DLD1 (cell line): ENCODE data around the gene PRICKLE1.
"Not testable (repeated sequence)": the region's sequence is repeated elsewhere in the genome, so short reads cannot be mapped to it uniquely, and the experiment has no call there.

Experiments
- in situ Hi-C: cut with HindIII; loops from 2 replicates; pipeline ENCODE4 v1.10.0; 2017; ENCODE audit warnings: low sequenced_read_pairs

Gene PRICKLE1

GRCh38 chr12:42560977-42561376 is 28.6 kb downstream of the PRICKLE1 start:
- in situ Hi-C loops = no loop called here

DNA sequence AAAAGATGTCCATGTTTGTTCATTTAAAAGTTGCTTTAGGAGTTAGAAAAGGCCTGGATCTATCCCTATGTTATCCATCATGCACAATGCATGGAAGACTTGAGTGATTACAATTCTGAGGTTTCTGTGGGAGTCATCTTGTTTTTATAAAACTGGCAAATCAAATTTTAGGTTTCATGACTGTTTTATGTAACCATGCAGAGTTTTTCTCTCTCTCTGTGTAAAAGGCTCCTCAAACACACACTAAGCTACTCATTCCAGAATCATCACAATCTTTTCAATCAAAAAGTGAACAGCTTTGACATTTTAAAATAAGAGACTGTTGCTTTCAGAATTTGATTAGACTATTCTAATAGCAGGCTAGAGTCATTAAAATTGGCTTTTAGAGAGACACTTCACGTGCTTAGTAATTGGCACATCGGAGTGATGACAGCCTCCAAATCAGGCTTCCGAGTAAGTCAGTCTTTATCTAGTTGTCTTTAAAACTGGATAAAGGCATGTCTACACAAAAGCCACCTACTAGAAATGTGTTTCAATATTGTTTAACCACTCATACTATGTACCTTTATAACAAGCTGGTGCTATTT is 31.9 kb downstream of the PRICKLE1 start:
- in situ Hi-C loops = no loop called here

GRCh38 chr12:42556917-42557316 is 32.6 kb downstream of the PRICKLE1 start:
- in situ Hi-C loops = no loop called here

GRCh38 chr12:42552822-42553221 is 36.7 kb downstream of the PRICKLE1 start:
- in situ Hi-C loops = no loop called here

DNA sequence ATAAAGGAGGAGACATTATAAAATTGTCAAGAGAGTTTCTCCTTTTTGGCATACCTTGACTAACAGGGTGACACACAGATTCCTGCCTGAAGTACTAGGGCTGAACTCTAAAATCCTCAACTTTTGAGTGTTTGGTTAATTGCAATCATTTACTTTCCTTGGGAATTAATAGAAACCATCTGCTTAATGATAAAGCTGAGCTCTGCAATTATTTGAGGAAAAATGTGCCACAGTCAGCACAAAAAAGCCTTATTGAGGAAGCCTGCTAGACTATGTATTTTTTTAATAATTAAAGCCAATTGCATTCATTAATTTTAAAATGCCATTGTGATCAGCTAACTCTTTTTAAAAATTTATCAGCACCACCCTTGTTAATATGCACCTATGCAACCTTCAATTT is 38.7 kb downstream of the PRICKLE1 start:
- in situ Hi-C loops = no loop called here

DNA sequence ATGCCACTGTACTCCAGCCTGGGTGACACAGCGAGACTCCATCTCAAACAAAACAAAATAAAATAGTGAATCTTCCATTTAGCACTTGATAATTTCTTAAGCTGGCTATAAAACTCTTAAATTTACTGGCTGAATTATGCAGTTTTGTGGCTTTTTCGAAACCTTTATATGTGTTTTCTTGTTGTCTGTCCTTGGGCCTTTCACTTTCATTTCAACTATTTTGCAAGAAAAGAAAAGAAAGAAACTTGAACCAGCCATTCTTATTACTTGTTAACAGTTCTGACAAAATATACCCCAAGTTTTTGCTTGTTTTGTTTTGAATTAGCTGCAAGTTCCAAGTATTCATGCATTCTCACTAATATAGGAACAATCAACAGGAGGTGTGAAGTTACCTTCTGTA is 42.8 kb downstream of the PRICKLE1 start:
- in situ Hi-C loops = no loop called here

- in situ Hi-C loops = no loop called here
Observed at GRCh38 chr12:42541965-42542364, 47.6 kb downstream of the PRICKLE1 start.

DNA sequence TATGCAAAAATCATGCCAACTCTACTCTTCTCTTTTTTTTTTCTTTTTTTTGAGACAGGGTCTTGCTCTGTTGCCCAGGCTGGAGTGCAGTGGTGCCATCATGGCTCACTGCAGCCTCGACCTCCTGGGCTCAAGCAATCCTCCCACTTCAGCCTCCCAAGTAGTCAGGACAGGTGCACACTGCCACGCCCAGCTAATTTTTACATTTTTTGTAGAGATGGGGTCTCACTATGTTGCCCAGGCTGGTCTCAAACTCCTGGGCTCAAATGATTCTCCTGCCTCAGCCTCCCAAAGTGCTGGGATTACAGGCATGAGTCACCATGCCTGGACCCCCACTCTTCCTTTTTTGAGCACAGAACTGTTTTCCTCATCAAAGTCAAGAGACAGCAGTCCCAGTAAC is 48.2 kb downstream of the PRICKLE1 start:
- in situ Hi-C loops = not testable (repeated sequence)

DNA sequence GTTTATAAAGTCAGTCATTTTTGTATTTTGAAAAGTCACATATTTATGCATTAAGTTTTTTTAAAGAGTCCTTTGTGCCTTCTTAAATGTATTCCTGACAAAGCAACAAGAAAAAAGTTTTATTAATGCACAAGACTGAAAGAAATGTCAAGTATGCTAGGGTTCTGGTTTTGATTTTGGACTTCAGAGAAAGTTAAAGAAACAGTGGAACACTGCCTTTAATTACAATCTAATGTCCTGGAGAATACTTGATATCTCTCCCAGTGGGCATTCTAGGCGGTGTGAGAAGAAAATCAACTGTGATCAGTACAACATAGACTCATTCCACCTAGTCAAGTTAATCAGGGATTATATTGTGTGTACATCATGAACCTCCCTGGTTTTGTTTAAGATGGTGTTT is 49.9 kb downstream of the PRICKLE1 start:
- in situ Hi-C loops = no loop called here

GRCh38 chr12:42538203-42538602 is 51.3 kb downstream of the PRICKLE1 start:
- in situ Hi-C loops = no loop called here

GRCh38 chr12:42534184-42534838 is 55.2 kb downstream of the PRICKLE1 start:
- in situ Hi-C loops = no loop called here

GRCh38 chr12:42530284-42530683 is 59.3 kb downstream of the PRICKLE1 start:
- in situ Hi-C loops = no loop called here

- in situ Hi-C loops = no loop called here
Observed at GRCh38 chr12:42525444-42525843, 64.1 kb downstream of the PRICKLE1 start.

GRCh38 chr12:42524716-42525115 is 64.8 kb downstream of the PRICKLE1 start:
- in situ Hi-C loops = no loop called here

DNA sequence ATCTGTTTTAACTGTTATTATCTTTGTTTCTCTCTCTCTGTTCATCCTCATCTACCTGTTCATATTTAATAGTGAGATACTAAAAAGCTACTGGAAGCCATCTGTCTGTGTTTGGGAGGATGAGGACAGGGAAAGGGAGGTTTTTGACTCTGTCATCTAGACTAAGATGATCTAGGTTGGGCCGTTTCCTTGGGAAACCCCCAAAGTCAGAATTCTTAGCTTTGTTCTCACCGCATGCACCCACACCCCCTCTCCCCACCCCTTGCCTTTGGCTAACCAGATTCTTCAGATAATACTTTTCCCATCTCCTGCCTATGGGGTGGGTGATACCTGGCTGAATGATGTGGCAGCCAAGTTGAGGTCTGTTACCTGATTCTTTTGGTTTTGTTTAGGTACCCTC is 73.0 kb downstream of the PRICKLE1 start:
- in situ Hi-C loops = no loop called here

DNA sequence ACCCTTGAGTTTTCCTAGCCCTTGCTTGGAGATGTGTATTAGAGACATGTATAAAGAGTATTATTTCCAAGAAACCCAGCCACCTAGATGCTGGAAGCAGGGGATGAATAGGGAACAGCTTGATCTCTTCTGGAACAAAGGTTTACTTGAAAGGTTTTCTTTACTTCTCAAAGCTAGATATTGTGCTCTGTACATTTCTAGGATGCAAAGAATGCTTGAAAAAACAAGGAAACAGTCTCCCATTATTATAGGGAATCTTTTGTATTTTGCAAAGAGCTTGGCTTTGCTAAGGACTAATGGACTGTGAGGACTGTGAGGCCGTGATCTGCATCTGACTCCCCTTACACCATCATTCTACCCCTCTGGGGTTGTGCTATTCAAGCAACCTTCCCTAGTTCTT is 77.9 kb downstream of the PRICKLE1 start:
- in situ Hi-C loops = no loop called here

DNA sequence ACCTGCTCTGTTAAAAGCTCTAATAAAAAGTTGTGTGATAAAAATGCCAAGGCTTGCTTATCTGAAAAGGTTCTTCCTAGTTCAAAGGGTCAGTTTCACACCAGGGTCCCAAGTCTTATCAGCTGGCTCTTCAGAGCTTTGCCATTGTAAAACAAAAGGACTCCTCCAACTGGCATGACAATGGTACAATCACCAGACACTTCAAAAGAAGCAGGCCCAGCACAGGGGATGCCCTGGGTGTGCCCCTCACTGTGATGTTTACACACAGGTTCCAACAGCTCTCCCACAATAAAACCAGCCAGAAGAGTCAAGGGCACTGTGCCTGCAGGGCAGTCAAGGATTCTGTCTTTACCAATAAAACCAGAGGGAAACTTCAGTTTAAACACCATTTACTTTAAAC is 78.7 kb downstream of the PRICKLE1 start:
- in situ Hi-C loops = no loop called here

DNA sequence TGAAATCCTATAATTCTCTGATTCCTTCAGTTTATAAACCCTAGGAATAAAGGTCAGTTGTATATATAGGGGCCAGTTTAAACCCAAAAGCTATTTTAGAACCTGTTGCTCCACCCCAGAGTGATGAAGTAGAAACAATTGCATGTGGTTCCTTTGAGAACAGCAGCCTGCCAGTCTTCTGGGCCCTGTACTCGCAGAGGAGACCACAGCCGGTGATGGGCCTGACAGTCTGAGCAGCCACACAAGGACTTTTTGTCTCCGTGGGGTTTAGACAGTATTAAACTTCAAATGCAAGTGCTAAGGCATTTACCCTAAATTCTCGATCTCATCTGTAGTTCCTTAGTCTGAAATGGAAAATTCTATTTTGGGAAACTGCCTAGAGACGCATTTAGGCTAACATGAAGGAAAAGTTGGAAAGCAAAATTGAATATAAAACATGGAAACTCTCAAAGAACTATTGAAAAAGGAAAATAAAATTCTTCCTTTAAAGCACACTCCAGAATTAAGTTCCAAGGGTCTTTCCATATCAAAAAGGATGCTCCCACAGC is 80.6 kb downstream of the PRICKLE1 start:
- in situ Hi-C loops = no loop called here

DNA sequence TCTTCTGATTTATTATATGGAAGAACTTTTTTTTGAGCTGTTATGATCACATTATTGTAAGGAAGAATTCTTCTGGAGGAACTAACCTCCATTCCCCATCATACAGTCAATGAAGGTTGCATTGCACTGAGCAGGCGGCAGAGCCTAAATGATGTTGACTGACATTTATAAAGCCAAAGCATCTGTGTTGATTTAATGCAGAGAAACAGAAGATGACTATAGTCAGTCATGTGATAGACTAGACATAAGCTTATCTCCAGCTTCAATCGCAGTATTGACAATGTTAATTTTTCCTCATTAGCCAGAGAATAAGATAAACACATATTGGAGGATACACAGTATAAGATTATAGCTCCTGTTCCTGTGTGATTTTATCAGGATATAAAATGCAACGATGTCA is 82.0 kb downstream of the PRICKLE1 start:
- in situ Hi-C loops = no loop called here

DNA sequence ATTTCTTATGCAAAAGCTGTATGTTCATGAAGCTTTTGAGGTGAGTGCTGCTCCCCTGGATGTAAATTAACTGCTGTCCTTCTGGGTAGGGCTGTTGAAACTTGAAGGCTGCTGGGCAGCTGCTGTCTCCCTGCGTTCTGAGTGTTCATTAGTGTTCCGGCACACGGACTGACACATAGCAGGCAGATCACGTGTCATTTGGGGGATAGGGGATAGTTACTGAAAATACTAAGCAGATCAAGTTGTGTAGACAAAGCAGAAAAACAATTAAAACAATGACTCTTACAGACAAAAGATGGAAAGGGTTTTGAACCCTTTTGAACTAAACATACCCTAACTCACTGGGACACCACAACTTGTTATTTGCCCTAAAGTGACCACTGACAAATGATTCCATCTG is 82.5 kb downstream of the PRICKLE1 start:
- in situ Hi-C loops = no loop called here

- in situ Hi-C loops = no loop called here
Observed at GRCh38 chr12:42504049-42504448, 85.5 kb downstream of the PRICKLE1 start.

- in situ Hi-C loops = no loop called here
Observed at GRCh38 chr12:42502682-42503081, 86.9 kb downstream of the PRICKLE1 start.
